HepG2 (cell line): Measurements from ENCODE around the gene C2orf49.

Source experiments
- CEBPB ChIP-seq: IDR thresholded peaks from 2 replicates; pipeline ENCODE4 v1.6.1; 2011; ENCODE audit warnings: low read depth, low read length, improper control_type of control experiment, borderline replicate concordance
- ELF1 ChIP-seq: sonication (generic); formaldehyde crosslinking; IDR thresholded peaks from 2 replicates; pipeline ENCODE4 v1.4.0; 2020; ENCODE audit warnings: missing genetic modification reagents
- MTF1 ChIP-seq: sonication (generic); formaldehyde crosslinking; IDR thresholded peaks from 2 replicates; pipeline ENCODE4 v1.5.0; 2020; ENCODE audit warnings: missing genetic modification reagents
- TF ChIP-seq, protein P1 (sequence below): sonication (generic); formaldehyde crosslinking; IDR thresholded peaks from 2 replicates; pipeline ENCODE4 v1.5.0; 2020; ENCODE audit warnings: mild to moderate bottlenecking, missing genetic modification reagents, moderate library complexity

DNA sequence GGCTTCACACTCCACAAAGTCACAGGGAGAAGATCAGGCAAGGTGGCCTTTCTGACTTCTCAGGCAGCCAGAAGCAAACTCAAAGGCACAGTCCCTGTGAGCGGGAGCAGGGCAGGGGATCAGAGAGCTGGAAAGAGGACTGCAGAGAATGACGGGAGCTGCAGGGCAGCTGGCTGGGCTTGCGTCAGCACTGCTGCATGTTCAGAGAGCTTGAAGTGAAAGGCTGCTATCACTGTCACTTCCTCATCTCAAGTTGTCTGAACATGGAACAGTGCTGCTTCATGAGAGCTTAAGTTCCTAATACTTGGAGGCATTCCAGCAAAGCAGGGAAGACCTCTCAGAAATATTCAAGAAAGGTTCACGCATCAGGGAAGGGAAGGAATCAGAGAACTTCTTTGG is 28.2 kb upstream of the C2orf49 start:
- TF ChIP-seq, protein P1, sequence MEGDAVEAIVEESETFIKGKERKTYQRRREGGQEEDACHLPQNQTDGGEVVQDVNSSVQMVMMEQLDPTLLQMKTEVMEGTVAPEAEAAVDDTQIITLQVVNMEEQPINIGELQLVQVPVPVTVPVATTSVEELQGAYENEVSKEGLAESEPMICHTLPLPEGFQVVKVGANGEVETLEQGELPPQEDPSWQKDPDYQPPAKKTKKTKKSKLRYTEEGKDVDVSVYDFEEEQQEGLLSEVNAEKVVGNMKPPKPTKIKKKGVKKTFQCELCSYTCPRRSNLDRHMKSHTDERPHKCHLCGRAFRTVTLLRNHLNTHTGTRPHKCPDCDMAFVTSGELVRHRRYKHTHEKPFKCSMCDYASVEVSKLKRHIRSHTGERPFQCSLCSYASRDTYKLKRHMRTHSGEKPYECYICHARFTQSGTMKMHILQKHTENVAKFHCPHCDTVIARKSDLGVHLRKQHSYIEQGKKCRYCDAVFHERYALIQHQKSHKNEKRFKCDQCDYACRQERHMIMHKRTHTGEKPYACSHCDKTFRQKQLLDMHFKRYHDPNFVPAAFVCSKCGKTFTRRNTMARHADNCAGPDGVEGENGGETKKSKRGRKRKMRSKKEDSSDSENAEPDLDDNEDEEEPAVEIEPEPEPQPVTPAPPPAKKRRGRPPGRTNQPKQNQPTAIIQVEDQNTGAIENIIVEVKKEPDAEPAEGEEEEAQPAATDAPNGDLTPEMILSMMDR (CRISPR knock-in tag) = no peak
- TF ChIP-seq MTF1 (CRISPR knock-in tag) = no peak
- no peak for TF ChIP-seq ELF1 (CRISPR knock-in tag)
- no peak for TF ChIP-seq CEBPB
